ENCODE data around the gene ZHX3.
"Not testable (repeated sequence)": the region's sequence is repeated elsewhere in the genome, so short reads cannot be mapped to it uniquely, and the experiment has no call there.

GRCh38 chr20:41236818-41237217, 80.7 kb downstream of the ZHX3 start:
- TF ChIP-seq CTCF (IDR thresholded peaks at IDR 0.05); EZH2 (IDR thresholded peaks at IDR 0.05; ENCODE audit: borderline replicate concordance, insufficient read depth, low read depth, low read length, poor library complexity, severe bottlenecking): not testable (repeated sequence)

Data from B cell (primary cell).